ENCODE measurements around the gene CRB2. TPM values are rescaled to one million over a fixed set of nuclear protein-coding genes. Genes with fewer than 3 reads are reported as not detected.

Gene CRB2
- total and polyA plus RNA-seq, 2 of the 4 experiments (the other 2 are of a cell fraction) = not detected

- Histone ChIP-seq H2BK120ac (ENCODE audit: low read depth, low read length) (no peak overlapping the region), H3K14ac (replicated peaks; ENCODE audit: low read depth, low read length) (no peak overlapping the region), H3K9me1 (ENCODE audit: insufficient read depth, low read length) (no peaks in the 10 kb centered on the region), H3K18ac (ENCODE audit: low read depth, low read length) (no peak overlapping the region), H3K4me2 (ENCODE audit: low read depth, low read length) (no peak overlapping the region), H3K4ac (ENCODE audit: low read depth, low read length) (no peak overlapping the region), H2BK5ac (ENCODE audit: low read depth, low read length, poor library complexity, severe bottlenecking) (no peak overlapping the region), H2BK15ac (ENCODE audit: low read depth, low read length) (no peak overlapping the region), H4K8ac (ENCODE audit: low read depth in 2 of 2, low read length in 2 of 2) (no peak overlapping the region), H4K91ac (ENCODE audit: insufficient read depth, low read depth, low read length) (no peak overlapping the region), H4K20me1 (ENCODE audit: insufficient read depth, low read length) (no peaks in the 10 kb centered on the region), H3K56ac (ENCODE audit: extremely low read depth, insufficient read depth, low read length) (no peak overlapping the region), H2AFZ (replicated peaks; ENCODE audit: low read length, poor library complexity) (no peak overlapping the region), H3K4me3 (ENCODE audit: insufficient read depth, low read depth, low read length) (no peak overlapping the region), H3K9me3 (ENCODE audit: control insufficient read depth, insufficient read depth, low read length) (no peaks in the 10 kb centered on the region), H3K79me1 (ENCODE audit: low read depth in 1 of 2, low read length in 2 of 2) (no peaks in the 10 kb centered on the region), H3K4me1 (ENCODE audit: control insufficient read depth, insufficient read depth, low read length) (no peaks in the 10 kb centered on the region), H3K27me3 (ENCODE audit: control insufficient read depth, insufficient read depth, low read length) (peaks cover 65% of the 10 kb centered on the region), H4K5ac (ENCODE audit: low read depth, low read length) (no peak overlapping the region), H3K9ac (ENCODE audit: low read depth, low read length) (no peak overlapping the region), H3K27ac (ENCODE audit: insufficient read depth, low read length) (no peak overlapping the region), H3K36me3 (ENCODE audit: control insufficient read depth, insufficient read depth, low read length) (no peaks in the 10 kb centered on the region), H2AK5ac (ENCODE audit: low read depth, low read length) (no peak overlapping the region), H3K23ac (ENCODE audit: low read depth, low read length) (no peak overlapping the region), H2BK20ac (ENCODE audit: low read depth, low read length) (no peak overlapping the region), H2AK9ac (replicated peaks; ENCODE audit: low read depth, low read length, poor library complexity) (no peak overlapping the region)
- TF ChIP-seq CHD1 (IDR thresholded peaks at IDR 0.05; ENCODE audit: low read depth, low read length) = no peak
- TF ChIP-seq ELK1 (IDR thresholded peaks at IDR 0.05; ENCODE audit: borderline replicate concordance, low read depth, low read length) = no peak
- TF ChIP-seq FOS (IDR thresholded peaks at IDR 0.05; ENCODE audit: low read depth, low read length) = no peak
- TF ChIP-seq CEBPB (IDR thresholded peaks at IDR 0.05; ENCODE audit: low read depth, low read length) = no peak
- TF ChIP-seq BHLHE40 (IDR thresholded peaks at IDR 0.05; ENCODE audit: low read depth, low read length) = no peak
- TF ChIP-seq SMC3 (IDR thresholded peaks at IDR 0.05; ENCODE audit: low read depth, low read length) = no peak
- no peak for DNase-seq
- CTCF ChIA-PET = no interaction called here
- WGBS, 2 experiments (ENCODE audit: extremely low coverage in 2 of 2, insufficient read length in 1 of 2) = 68% methylated on average over 8 of the region's 18 CpGs; no CpG with 5 or more reads in 1 of the 2 experiments
- POLR2A ChIA-PET (ENCODE audit: unreplicated experiment) = no interaction called here
- dilution Hi-C loops (cut with HindIII; ENCODE audit: low sequenced_read_pairs, unreplicated experiment) (no loop called here), intact Hi-C loops (cut with micrococcal nuclease) (no loop called here), in situ Hi-C loops (cut with MboI; ENCODE audit: low sequenced_read_pairs) (no loop called here)
- ATAC-seq (ENCODE audit: low read depth) = no peak
- no TSS peak for BruUV-seq (replicated peaks)
Measured at GRCh38 chr9:123371228-123371584, 15.2 kb downstream of the CRB2 start.

Measured in IMR-90 (cell line).